GM23248 (cell line): ENCODE measurements around the gene PLAC8.

Experiments used
- EZH2 ChIP-seq: fragments of 200-600 bp; sonication (generic); IDR thresholded peaks from 2 replicates; pipeline ENCODE4 v1.6.1; 2018; ENCODE audit warnings: antibody characterized with exemption, mild to moderate bottlenecking; ENCODE audit not compliant: insufficient read depth, poor library complexity, severe bottlenecking
- EZH2phosphoT487 ChIP-seq: fragments of 200-600 bp; sonication (generic); IDR thresholded peaks from 2 replicates; pipeline ENCODE4 v1.6.1; 2018; ENCODE audit warnings: antibody characterized with exemption, moderate library complexity, mild to moderate bottlenecking, low read depth; ENCODE audit not compliant: insufficient read depth

GRCh38 chr4:83151651-83152050 is 37.1 kb upstream of the PLAC8 start:
- no peak for TF ChIP-seq EZH2phosphoT487
- TF ChIP-seq EZH2, result no peak
